Fibroblast of the aortic adventitia (primary cell): ENCODE data around the gene TLNRD1. TPM values are rescaled to one million over a fixed set of nuclear protein-coding genes. Genes with fewer than 3 reads are reported as not detected.

Experiments
- DNase-seq: peaks from one replicate; pipeline ENCODE4 v3.0.0-alpha.2; 2010; ENCODE audit warnings: low read depth
- H3K4me3 ChIP-seq: 2 replicates; pipeline ENCODE4 v1.5.1; 2011; ENCODE audit warnings: low read depth, mild to moderate bottlenecking, control low read depth, low read length, moderate library complexity
- total RNA-seq: library from RNA; depleted of rRNA; stranded (reverse); fragments of >200 nt; gene quantifications from 2 replicates; pipeline ENCODE4 v1.2.3, GENCODE V29; 2012; ENCODE audit warnings: low replicate concordance
- TF ChIP-seq, protein P1 (sequence below): IDR thresholded peaks from 2 replicates; pipeline ENCODE4 v1.5.1; 2011; ENCODE audit warnings: mild to moderate bottlenecking, low read length, control low read depth, inconsistent platforms; ENCODE audit not compliant: insufficient read depth

Gene TLNRD1
- total RNA-seq, 1 donor = 9.3 TPM

DNA sequence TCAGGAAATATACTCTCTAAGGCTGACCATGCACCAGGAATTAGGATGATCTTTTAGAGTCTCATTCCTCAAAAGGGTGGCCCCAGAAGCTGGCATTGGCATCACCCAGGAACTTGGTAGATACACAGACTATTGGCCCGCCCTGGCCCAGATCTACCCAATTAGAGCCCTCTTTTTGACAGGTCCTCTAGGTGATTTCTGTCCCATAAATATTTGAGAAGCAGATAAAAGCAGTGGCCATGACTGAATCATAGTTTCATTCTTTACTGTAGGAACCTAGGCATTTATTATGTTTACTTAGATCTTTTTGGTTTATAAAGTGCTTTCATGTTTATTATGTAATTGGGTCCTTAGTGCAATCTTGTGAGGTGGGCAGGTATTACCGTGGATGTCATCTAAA, 7.6 kb downstream of the TLNRD1 start:
- DNase-seq = no peak
- H3K4me3 ChIP-seq = no peak overlapping the region
- TF ChIP-seq, protein P1, sequence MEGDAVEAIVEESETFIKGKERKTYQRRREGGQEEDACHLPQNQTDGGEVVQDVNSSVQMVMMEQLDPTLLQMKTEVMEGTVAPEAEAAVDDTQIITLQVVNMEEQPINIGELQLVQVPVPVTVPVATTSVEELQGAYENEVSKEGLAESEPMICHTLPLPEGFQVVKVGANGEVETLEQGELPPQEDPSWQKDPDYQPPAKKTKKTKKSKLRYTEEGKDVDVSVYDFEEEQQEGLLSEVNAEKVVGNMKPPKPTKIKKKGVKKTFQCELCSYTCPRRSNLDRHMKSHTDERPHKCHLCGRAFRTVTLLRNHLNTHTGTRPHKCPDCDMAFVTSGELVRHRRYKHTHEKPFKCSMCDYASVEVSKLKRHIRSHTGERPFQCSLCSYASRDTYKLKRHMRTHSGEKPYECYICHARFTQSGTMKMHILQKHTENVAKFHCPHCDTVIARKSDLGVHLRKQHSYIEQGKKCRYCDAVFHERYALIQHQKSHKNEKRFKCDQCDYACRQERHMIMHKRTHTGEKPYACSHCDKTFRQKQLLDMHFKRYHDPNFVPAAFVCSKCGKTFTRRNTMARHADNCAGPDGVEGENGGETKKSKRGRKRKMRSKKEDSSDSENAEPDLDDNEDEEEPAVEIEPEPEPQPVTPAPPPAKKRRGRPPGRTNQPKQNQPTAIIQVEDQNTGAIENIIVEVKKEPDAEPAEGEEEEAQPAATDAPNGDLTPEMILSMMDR = no peak

DNA sequence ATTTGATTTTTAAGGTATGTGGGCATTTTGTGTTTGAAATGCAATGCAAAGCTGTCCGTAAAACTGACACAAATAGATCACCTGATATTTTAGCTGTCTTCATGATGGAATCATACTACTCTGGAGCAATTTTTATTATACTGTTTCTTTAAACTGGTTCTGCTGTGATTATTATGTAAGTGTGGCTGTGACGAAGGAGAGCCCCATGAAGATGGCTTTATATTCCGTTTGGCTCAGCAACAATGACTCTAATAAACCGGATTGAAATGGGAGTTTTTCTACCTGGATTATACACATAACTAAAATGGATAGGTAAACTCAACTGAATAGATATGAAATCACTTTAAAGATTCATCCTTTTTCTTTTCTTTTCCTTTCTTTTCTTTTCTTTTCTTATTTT, 9.4 kb downstream of the TLNRD1 start:
- DNase-seq = no peak
- TF ChIP-seq, protein P1 = no peak
- no peak overlapping the region for H3K4me3 ChIP-seq

DNA sequence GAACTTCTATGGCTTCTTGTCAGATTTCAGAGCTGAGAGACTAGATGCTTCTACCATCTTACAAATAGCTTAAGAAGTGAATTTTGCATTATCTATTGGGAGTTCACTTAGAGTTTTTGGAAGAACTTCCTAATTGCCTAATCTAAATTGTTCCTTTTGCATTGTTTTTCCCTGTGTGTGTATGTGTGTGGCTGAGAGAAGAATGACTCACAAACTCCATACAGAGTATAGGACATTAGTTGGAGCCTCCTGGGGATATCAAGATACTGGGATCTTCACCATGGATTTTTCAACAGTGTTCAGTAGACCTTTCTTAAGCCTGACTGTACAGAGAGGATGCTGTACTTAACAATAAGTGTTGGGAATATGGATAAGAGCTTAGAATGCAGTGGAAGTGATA, 10.9 kb downstream of the TLNRD1 start:
- peak; percentile 63 for DNase-seq
- TF ChIP-seq, protein P1 = no peak

DNA sequence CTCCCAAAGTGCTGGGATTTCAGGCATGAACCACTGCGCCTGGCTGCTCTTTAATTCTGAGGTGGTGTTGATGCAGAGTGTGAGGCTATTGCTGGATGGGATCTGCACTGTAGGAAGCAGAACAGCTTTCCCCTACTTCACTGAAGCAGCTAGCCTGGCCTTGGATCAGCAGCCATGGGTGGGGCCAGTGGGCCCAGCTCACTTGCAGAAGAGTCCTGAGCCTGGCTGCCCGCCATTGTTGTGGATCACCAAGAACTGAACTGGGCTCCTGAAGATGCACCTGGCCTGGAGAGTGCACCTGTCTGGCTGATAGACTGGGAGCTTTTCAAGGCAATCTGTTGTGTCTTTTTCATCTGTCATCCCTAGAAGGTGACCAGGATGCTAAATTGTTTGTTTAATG, 11.9 kb downstream of the TLNRD1 start:
- no peak overlapping the region for H3K4me3 ChIP-seq
- DNase-seq = no peak
- TF ChIP-seq, protein P1 = no peak

More for the DNA sequence above, 10.9 kb downstream of the TLNRD1 start:
- H3K4me3 ChIP-seq = no peak overlapping the region

DNA sequence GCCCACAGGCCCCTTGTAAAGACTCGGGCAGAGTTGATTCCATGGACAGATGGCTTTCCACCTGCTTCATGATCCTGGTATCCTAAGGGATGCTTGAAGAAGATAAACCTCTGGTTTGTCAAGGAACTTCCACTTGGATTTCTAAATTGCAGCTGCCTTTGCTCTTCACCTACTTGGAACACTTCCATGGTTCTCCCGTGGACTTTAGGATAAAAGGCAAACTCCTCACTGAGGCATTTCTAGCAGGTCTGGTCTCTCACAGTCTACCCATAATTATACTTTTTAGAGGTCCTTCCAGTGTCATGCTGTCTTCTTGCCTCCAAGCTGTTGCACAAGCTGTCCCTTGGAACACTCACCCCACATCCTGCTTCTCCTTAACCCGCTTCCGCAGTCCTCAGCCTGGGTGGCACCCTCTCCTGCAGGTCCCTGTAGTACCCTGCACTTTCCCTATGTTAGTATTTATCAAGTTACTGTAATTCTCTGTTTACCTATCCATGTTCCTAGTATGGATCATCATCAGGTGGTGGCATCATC, 12.7 kb downstream of the TLNRD1 start:
- no peak overlapping the region for H3K4me3 ChIP-seq
- TF ChIP-seq, protein P1 = no peak
- DNase-seq = no peak

DNA sequence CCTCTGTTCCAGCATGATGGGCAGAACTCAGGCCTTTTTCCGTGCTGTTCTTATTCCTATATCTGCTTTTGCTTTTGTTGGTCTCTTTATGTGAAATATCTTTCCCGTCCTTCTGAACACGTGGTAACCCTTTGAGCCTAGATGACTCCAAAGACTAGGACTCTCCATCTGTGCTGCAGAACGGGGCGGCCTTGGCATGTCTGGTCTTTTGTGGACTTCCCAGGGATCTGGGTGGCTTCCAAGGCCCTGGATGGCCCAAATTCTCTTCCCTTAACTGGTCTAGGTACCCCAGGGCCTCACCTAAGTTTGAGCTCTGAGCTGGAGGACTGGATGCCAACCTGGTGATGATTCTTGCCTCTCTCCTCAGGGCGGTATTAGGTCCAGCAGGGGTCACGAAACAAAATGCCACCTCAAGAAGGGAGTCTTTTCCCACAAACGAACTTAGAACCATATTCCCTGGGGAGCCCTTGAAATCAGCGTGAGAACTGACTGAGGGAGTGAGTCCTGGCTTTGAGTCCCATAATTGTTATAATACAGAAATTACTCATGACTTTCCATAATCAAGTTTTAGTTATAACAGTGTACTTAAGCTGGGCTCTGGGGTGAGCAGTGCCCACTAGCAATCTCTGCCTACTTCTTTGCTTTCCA, 13.8 kb downstream of the TLNRD1 start:
- no peak for DNase-seq
- H3K4me3 ChIP-seq = no peak overlapping the region
- TF ChIP-seq, protein P1 = no peak
